Stimulated activated naive CD4-positive, alpha-beta T cell treated with Interleukin-2 at 50 U/mL for 16 hours (primary cell): Measurements from ENCODE around the gene MYH6.

ENCODE experiments used
- DNase-seq: peaks from one replicate; lab custom pipeline; 2025; lab: John Stamatoyannopoulos, UW

MYH6 gene

GRCh38 chr14:23376482-23377197 lies 31.4 kb downstream of the MYH6 start, which contains the start of gene CMTM5:
Gene CMTM5, plus strand, starts transcription at chr14:23377046. Its CDS starts 206 bp downstream, at chr14:23377252.
- no peak for DNase-seq

DNA sequence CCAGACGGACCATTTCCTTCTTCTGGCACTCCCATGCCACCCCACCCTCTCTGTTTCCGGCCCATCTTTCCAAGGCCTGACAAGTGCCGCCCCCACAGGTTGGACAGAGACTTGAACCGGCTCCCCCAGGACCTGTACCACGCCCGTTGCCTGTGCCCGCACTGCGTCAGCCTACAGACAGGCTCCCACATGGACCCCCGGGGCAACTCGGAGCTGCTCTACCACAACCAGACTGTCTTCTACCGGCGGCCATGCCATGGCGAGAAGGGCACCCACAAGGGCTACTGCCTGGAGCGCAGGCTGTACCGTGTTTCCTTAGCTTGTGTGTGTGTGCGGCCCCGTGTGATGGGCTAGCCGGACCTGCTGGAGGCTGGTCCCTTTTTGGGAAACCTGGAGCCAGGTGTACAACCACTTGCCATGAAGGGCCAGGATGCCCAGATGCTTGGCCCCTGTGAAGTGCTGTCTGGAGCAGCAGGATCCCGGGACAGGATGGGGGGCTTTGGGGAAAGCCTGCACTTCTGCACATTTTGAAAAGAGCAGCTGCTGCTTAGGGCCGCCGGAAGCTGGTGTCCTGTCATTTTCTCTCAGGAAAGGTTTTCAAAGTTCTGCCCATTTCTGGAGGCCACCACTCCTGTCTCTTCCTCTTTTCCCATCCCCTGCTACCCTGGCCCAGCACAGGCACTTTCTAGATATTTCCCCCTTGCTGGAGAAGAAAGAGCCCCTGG lies 32.4 kb downstream of the MYH6 start:
- DNase-seq: no peak

DNA sequence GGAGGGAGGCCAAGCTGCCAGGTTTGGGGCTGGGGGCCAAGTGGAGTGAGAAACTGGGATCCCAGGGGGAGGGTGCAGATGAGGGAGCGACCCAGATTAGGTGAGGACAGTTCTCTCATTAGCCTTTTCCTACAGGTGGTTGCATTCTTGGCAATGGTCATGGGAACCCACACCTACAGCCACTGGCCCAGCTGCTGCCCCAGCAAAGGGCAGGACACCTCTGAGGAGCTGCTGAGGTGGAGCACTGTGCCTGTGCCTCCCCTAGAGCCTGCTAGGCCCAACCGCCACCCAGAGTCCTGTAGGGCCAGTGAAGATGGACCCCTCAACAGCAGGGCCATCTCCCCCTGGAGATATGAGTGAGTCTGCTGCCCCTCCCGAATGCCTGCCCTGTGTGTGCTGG lies 35.0 kb downstream of the MYH6 start:
- no peak for DNase-seq

DNA sequence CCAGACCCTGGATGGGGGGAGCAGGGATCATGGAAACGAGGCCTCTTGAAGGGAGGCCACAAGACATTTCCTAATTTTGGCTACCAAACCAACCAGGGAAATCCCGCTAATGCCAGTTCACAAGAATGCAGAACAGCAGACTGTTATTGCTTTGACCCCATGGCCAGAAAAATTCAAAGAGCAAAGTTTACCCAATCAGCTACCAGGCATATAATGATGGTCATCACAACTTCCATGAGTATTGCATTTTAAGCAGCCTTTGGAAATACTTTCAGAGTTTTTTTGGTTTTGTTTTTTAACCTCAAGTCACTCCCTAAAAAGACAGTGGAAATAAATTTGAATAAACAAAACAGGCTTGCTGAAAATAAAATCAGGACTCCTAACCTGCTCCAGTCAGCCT lies 35.6 kb downstream of the MYH6 start, which contains the start of gene IL25:
TSS of gene IL25 (plus strand) at position 301 of the 400 bp plus-strand sequence.
- no peak for DNase-seq

GRCh38 chr14:23371865-23372264 lies 36.2 kb downstream of the MYH6 start:
- DNase-seq: no peak

DNA sequence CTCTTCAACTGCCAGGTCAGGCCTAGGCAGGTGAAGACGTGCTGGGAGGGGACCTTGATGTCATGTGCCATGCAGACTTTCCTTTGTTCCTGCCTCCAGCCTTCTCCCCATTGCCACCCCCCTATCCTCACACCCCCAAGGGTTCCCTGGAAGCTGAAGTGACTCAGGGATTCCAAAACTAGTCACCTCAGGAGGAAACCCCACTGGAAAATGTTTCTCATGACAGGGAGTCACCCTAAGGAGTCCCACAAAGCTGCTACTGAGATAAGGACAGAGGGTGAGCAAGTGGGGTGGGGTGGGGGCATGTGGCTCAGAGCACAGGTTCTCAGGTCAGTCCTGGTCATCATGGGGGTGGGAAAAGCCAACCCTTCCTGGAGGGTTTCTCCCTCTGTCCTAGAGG lies 37.9 kb downstream of the MYH6 start:
- no peak for DNase-seq

GRCh38 chr14:23366426-23366921 lies 41.6 kb downstream of the MYH6 start:
- no peak for DNase-seq

DNA sequence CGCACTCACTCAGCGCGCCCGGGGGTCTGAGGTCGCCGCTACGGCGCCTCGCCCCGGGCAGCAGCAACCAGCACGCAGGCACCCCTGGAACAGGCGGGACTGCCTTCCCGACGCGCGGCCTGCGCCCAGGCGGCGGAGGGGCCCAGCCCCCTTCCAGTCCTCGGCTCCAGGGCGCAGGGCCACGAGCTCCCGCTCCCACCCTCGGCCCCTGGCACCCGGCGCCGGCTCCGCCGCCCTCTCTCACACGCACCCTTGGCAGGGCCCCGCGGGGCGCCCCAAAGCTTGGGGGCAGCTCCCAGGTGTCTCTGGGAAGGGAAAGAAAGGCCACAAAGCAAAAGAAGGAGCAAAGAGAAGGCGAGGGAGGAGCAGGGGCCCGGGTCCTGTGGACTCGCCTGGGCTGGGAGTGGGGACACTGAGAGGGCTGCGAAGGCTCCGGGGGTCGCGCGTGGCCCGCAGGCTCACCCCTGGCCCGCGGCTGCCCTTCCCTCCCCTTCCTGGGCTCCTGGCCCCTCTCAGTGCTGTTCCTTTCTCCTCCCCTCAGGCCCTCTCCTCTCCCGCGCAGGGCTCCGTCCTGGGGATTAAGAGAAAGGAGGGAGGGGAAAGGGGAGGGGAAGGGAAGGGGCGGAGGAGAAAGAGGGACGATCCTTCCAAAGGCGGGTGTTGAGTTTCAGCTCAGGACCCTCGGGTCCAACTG lies 42.2 kb downstream of the MYH6 start:
- no peak for DNase-seq

DNA sequence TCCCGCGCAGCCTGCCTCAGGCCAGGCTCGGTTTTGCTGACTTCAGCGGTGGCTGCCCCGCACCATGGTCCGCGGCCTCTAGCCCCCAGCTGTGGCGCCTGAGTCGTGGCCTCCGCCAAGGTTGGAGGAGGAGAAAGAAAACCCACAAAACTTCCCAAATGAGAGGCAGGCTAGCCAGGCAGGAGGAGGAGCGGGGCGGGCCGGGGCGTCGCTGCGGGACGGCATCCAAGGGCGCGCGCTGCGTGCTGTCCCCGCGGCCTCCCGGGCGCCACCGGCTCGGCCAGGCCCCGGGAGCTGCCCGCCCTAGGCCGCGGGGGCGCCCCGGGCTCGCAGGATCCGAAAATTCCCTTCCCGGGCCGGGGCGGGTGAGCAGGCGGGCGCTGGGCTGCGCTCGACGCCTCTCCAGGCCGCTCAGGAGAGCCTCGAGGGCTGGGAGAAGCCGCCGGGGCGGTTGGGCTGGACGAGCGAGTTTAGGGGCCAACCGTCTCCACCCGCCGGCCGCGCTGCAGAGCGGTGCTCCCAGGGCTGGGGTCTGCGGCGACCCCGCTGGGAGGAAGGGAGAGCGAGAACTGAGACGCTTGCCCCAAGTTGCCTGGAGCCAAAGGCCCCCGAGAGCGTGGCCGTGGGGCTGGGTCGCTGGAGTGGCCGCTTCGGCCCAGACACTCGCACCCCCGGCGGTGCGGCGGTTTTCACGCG lies 42.9 kb downstream of the MYH6 start, which contains the start of gene EFS:
TSS of gene EFS (minus strand) at position 137 of the 696 bp plus-strand sequence. CDS start 147 bp downstream, outside the sequence.
- DNase-seq: no peak

DNA sequence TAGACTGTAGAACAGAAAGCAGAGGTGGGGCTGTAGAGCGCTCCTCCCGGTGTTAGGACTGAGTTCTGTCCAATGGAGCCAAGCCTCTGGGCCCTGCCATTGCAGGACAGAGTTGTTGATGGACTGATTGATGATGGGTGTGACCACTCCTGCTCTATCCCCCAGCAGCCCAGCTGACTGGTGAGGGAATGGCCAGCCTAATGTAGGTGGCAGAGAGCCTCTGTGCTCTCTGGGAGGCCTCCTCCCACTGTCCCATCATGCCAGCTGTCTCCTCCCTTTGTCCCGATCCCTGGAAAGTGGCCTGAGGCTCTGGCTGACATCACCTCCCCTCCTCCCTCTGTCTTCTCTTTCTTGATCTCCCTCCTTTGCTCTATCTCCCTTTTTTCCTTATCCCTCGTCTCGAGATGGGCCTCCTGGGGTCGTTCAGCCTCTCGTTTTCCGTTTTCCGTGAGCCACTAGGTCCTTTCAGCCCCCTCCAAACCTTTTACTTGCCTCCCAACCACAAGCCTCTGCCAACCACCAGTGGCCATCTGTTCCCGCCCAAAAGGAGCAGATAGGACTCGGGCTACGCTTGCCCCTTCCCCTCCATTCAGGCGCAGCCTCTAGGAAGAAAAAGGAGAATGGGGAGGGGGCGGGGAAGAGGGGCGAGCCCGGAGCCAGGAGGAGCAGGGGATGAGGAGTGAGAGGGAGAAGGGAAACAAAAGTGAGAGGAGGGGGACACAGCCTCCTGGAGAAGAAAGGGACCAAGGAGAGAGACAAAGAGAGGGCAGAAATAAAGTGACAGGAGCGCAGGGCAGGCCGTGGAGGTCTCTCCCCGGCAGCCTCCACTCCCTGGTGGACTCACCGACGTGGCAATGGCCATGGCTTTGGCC lies 43.7 kb downstream of the MYH6 start:
- no peak for DNase-seq

GRCh38 chr14:23362200-23362599 lies 45.9 kb downstream of the MYH6 start:
- no peak for DNase-seq

- no peak for DNase-seq
Measured at GRCh38 chr14:23361763-23362162, 46.3 kb downstream of the MYH6 start.

- no peak for DNase-seq
Measured at GRCh38 chr14:23361320-23361719, 46.8 kb downstream of the MYH6 start.

DNA sequence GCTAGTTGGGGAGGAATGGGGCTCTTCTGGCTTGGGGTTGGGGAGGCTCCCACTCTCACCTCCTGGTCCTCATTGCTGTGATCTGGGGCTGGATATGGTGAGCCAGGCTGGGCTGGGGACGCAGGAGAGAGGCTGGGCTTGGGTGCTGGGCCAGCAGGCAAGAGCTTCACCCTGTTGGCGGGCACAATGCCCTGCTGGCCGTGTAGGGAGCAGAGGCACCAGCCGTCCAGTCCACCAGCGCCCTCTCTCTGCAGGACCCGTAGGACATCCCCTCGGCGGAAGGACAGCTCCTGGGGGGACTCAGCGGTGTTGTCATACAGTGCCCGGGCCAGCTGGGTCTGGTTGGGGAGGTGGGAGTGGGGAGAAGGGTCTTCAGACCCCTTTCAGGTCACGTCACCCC lies 47.6 kb downstream of the MYH6 start:
- no peak for DNase-seq

GRCh38 chr14:23359722-23360447 lies 48.2 kb downstream of the MYH6 start:
- no peak for DNase-seq

- no peak for DNase-seq
Measured at GRCh38 chr14:23359167-23359626, 48.9 kb downstream of the MYH6 start.

DNA sequence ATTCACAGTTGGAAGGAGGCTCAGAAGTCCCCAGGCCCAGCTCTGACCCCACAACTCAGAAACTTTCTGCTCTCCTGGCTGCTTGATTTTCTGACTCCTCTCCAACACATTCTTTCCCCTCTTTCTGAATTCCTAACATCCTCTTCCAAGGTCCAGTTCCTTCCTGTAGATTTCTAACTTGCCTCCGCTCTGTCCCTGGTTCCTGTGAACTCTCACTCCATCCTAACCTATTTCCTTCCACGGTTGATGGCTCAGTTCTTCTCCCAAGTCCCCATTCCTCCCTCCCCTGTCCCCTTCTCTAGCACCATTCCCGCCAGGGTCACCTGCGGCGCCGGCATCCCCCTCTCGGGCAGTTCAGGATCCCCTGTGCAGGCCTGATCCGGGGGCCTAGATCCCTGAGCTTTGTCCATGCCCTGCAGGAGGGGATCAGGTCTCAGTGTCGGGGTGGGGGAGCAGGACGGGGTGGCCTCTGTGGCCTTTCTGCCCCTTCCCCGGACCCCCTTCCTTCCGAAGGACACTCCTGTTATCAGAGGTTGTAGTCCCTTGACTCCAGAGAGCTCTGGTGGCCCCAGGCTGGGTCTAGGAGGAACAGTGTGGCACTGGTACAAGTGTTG lies 49.4 kb downstream of the MYH6 start:
- no peak for DNase-seq

- DNase-seq: no peak
Measured at GRCh38 chr14:23358042-23358441, 50.0 kb downstream of the MYH6 start.

DNA sequence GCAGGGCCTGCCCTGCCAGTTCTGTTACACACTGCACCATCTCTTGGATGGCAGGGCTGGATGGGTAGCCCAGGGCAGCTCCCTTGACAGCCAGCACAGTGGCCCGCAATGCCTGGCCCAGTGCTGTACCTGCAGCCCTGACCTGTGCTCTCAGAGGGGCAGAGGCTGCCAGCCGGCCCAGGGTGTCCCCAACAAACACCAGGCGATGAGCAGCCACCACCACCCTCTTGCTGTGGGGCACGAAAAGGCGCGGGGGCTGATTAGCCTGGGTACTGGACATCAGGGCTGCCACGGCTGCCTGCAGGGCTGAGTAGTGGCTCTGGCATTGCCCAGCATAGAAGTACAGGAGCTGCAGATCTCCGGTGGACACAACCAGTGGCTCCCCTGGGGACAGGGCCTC lies 50.8 kb downstream of the MYH6 start:
- DNase-seq: no peak

- DNase-seq: no peak
Measured at GRCh38 chr14:23356662-23357061, 51.4 kb downstream of the MYH6 start.
